ENCODE data around the gene NAT8L.

GRCh38 chr4:2063557-2064275 is 4.6 kb downstream of the NAT8L start:
- no peak for TF ChIP-seq POLR2A (IDR thresholded peaks at IDR 0.05)
- TF ChIP-seq POLR2AphosphoS5 (IDR thresholded peaks at IDR 0.05): no peak
- no peak for TF ChIP-seq CTCF (IDR thresholded peaks at IDR 0.05)
- TF ChIP-seq EP300 (IDR thresholded peaks at IDR 0.05; ENCODE audit: low read depth): no peak
